22Rv1 (cell line): Measurements from ENCODE around the gene CUX1.

Experiments
- H3K27ac ChIP-seq: fragments of 450-650 bp; 2 replicates; pipeline ENCODE4 v1.5.1; 2017
- CTCF ChIP-seq: fragments of 450-650 bp; IDR thresholded peaks from 2 replicates; pipeline ENCODE4 v1.5.1; 2017; ENCODE audit warnings: mild to moderate bottlenecking
- ZFX ChIP-seq: fragments of 450-650 bp; IDR thresholded peaks from 2 replicates; pipeline ENCODE4 v1.6.1; 2017; ENCODE audit warnings: antibody characterized with exemption, borderline replicate concordance

CUX1 gene

GRCh38 chr7:102119213-102119651 lies 301.8 kb downstream of the CUX1 start:
- no peak for TF ChIP-seq CTCF
- TF ChIP-seq ZFX: no peak

GRCh38 chr7:102119925-102120324 lies 302.5 kb downstream of the CUX1 start:
- no peak overlapping the region for H3K27ac ChIP-seq
- TF ChIP-seq ZFX (no peak), CTCF (no peak)

More at GRCh38 chr7:102119213-102119651, 301.8 kb downstream of the CUX1 start:
- no peak overlapping the region for H3K27ac ChIP-seq

GRCh38 chr7:102120666-102121195 lies 303.3 kb downstream of the CUX1 start:
- TF ChIP-seq ZFX: no peak
- TF ChIP-seq CTCF: no peak

GRCh38 chr7:102122026-102122425 lies 304.6 kb downstream of the CUX1 start:
- H3K27ac ChIP-seq: no peak overlapping the region

More at GRCh38 chr7:102120666-102121195, 303.3 kb downstream of the CUX1 start:
- H3K27ac ChIP-seq: no peak overlapping the region

GRCh38 chr7:102125127-102125596 lies 307.7 kb downstream of the CUX1 start:
- H3K27ac ChIP-seq: no peak overlapping the region
- TF ChIP-seq CTCF (no peak), ZFX (no peak)

More at GRCh38 chr7:102122026-102122425, 304.6 kb downstream of the CUX1 start:
- TF ChIP-seq CTCF (no peak), ZFX (no peak)

- TF ChIP-seq CTCF: no peak
- no peak for TF ChIP-seq ZFX
- H3K27ac ChIP-seq: no peak overlapping the region
Measured at GRCh38 chr7:102128303-102128702, 310.9 kb downstream of the CUX1 start.

- TF ChIP-seq CTCF (no peak), ZFX (no peak)
- H3K27ac ChIP-seq: no peak overlapping the region
Measured at GRCh38 chr7:102129636-102130370, 312.4 kb downstream of the CUX1 start.
